Stomach smooth muscle (tissue), 2 donors: Measurements from ENCODE around the gene DYNLRB1.
"Not testable (repeated sequence)": the region's sequence is repeated elsewhere in the genome, so short reads cannot be mapped to it uniquely, and the experiment has no call there.

ENCODE experiments used
- H3K27ac ChIP-seq: one replicate; pipeline ENCODE4 v1.7.0; 2013; ENCODE audit warnings: mild to moderate bottlenecking, low read length, inconsistent platforms
- H3K27me3 ChIP-seq, 2 donors: one replicate each; pipeline ENCODE4 v1.7.0; 2013; ENCODE audit warnings: low read length in 2 of 2; ENCODE audit not compliant: insufficient read depth in 2 of 2, control insufficient read depth in 1 of 2
- H3K36me3 ChIP-seq, 2 donors: one replicate each; pipeline ENCODE4 v1.7.0; 2013; ENCODE audit warnings: low read length in 2 of 2; ENCODE audit not compliant: control insufficient read depth in 2 of 2, insufficient read depth in 2 of 2
- H3K4me1 ChIP-seq: one replicate; pipeline ENCODE4 v1.7.0; 2013; ENCODE audit warnings: low read length; ENCODE audit not compliant: control insufficient read depth, insufficient read depth
- H3K4me3 ChIP-seq, 2 donors: one replicate each; pipeline ENCODE4 v1.7.0; 2013; ENCODE audit warnings: low read length in 2 of 2
- H3K9ac ChIP-seq, 2 donors: one replicate each; pipeline ENCODE4 v1.7.0; 2013; ENCODE audit warnings: low read length in 2 of 2, mild to moderate bottlenecking in 1 of 2
- H3K9me3 ChIP-seq, 2 donors: one replicate each; pipeline ENCODE4 v1.7.0; 2013; ENCODE audit warnings: low read length in 2 of 2; ENCODE audit not compliant: control insufficient read depth in 2 of 2
- donor health status: healthy.
- donor health status: Pancreatic carcinoma.

Gene DYNLRB1

GRCh38 chr20:34516247-34517113 is at the start of gene DYNLRB1:
Gene DYNLRB1 (plus strand): TSS chr20:34516422. CDS start chr20:34516459, 37 bp downstream.
- peak within 1 kb of the TSS; percentile 90 for H3K27ac ChIP-seq
- peak within 1 kb of the TSS; percentile 91 to 95 for H3K4me3 ChIP-seq
- H3K4me1 ChIP-seq, result peaks cover 5% of the 10 kb centered on the region
- H3K36me3 ChIP-seq, result peaks cover 0 to 2% of the 10 kb centered on the region in 2 donors
- H3K9me3 ChIP-seq, result no peaks in the 10 kb centered on the region
- peak within 1 kb of the TSS; percentile 88 to 89 for H3K9ac ChIP-seq
- no peaks in the 10 kb centered on the region for H3K27me3 ChIP-seq

DNA sequence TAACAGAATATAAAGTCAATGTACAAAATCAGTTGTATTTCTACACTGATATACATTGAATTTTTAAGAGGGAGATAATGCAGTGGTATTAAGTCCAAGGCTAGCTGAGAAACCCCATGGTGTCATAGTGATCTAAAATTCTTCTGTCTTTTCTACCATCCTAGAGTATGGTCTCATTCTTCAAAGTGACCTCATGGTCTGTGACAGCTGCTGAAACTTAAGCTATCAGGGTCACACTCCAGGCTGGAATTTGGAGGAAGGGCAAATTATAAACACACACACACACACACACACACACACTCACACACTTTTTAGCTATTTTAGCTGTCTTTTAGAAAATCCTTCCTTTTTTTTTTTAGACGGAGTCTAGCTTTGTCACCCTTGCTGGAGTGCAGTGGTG is 47.3 kb upstream of the DYNLRB1 start:
- Histone ChIP-seq H3K9me3 (no peaks in the 10 kb centered on the region), H3K27me3 (no peaks in the 10 kb centered on the region), H3K36me3 (peaks cover 9 to 10% of the 10 kb centered on the region in 2 donors), H3K4me1 (no peaks in the 10 kb centered on the region), H3K27ac (no peak overlapping the region), H3K4me3 (no peak overlapping the region), H3K9ac (no peak overlapping the region)

GRCh38 chr20:34472246-34472925 is 43.8 kb upstream of the DYNLRB1 start:
- Histone ChIP-seq H3K27ac (no peak overlapping the region), H3K4me1 (no peaks in the 10 kb centered on the region), H3K36me3 (peaks cover 5 to 9% of the 10 kb centered on the region in 2 donors)

GRCh38 chr20:34473262-34473883 is 42.8 kb upstream of the DYNLRB1 start:
- peaks cover 5 to 14% of the 10 kb centered on the region in 2 donors for H3K36me3 ChIP-seq
- no peaks in the 10 kb centered on the region for H3K27me3 ChIP-seq
- H3K9me3 ChIP-seq, result no peaks in the 10 kb centered on the region
- H3K27ac ChIP-seq, result no peak overlapping the region
- no peak overlapping the region for H3K9ac ChIP-seq
- H3K4me1 ChIP-seq, result no peaks in the 10 kb centered on the region
- no peak overlapping the region for H3K4me3 ChIP-seq

More at GRCh38 chr20:34472246-34472925, 43.8 kb upstream of the DYNLRB1 start:
- Histone ChIP-seq H3K27me3 (no peaks in the 10 kb centered on the region), H3K9me3 (no peaks in the 10 kb centered on the region), H3K4me3 (no peak overlapping the region), H3K9ac (no peak overlapping the region)

DNA sequence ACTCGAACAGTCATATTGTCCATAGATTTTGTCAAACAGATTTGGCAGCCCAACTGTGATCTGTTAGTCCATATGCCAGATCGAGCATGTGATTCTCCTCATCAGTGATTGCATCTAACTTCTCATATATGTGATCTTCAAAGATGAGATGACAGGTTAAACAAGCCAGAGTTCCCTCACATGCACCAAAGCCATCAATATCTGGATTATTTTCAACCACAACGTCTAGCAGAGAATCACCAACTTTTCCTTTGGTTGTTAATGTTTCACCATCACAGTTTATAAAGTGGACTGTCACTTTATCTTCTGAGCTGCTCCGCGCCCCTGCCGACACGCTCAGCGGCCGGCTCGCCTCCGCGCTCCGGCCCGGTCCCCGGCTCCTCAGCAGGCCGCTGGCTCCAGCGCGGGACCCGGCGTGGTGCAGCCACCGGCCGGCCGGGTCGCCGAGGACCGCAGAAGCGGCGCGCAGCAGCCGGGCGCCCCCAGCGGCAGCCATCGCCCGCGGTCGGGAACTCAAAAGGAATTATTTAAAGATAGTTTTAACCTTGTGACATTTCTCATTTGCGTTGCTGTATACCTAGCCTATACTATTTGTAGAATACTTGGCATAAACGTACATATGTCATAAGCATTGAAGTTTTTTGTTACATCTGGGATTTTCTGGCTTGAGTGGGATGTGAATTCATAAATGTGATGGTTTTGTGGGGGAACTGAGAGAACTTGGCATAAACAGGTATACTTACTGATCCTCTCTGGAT is 40.1 kb upstream of the DYNLRB1 start:
- peak overlapping the region; percentile 54 to 60 for H3K9ac ChIP-seq
- H3K27ac ChIP-seq, result no peak overlapping the region
- no peak overlapping the region for H3K4me3 ChIP-seq
- H3K4me1 ChIP-seq, result no peaks in the 10 kb centered on the region
- no peaks in the 10 kb centered on the region for H3K9me3 ChIP-seq
- peaks cover 2 to 13% of the 10 kb centered on the region in 2 donors for H3K36me3 ChIP-seq
- H3K27me3 ChIP-seq, result no peaks in the 10 kb centered on the region

- Histone ChIP-seq H3K27ac (no peak overlapping the region), H3K36me3 (peaks cover 14 to 28% of the 10 kb centered on the region in 2 donors), H3K9ac (no peak overlapping the region), H3K27me3 (no peaks in the 10 kb centered on the region), H3K9me3 (no peaks in the 10 kb centered on the region), H3K4me3 (no peak overlapping the region), H3K4me1 (no peaks in the 10 kb centered on the region)
These were observed 36.6 kb upstream of the DYNLRB1 start for GRCh38 chr20:34479627-34480026.

DNA sequence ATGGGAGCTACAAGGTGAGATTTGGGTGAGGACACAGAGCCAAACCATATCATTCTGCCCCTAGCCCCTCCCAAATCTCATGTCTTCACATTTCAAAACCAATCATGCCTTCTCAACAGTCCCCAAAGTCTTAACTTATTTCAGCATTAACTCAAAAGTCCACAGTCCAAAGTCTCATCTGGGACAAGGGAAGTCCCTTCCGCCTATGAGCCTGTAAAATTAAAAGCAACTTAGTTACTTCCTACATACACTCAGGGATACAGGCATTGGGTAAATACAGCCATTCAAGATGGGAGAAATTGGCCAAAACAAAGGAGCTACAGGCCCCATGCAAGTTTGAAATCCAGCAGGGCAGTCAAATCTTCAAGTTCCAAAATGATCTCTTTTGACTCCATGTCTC is 34.1 kb upstream of the DYNLRB1 start:
- H3K27ac ChIP-seq, result not testable (repeated sequence)

DNA sequence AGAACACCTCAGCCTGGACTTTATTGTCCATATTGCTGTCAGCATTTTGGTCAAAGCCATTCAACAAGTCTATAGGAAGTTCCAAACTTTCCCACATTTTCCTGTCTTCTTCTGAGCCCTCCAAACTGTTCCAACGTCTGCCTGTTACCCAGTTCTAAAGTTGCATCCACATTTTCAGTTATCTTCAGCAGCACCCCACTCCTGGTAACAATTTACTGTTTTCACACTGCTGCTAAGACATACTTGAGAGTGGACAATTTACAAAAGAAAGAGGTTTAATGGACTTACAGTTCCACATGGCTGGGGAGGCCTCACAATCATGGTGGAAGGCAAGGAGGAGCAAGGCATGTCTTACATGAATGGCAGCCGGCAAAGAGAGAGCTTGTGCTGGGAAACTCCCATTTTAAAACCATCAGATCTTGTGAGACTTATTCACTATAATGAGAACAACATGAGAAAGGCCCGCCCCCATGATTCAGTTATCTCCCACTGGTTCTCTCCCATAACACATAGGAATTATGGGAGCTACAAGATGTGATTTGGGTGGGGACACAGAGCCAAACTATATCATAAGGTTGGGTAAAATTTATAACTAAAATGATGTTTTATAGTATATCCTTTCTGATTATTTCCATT is 32.5 kb upstream of the DYNLRB1 start:
- not testable (repeated sequence) for H3K27me3 ChIP-seq, H3K4me3 ChIP-seq, H3K9ac ChIP-seq, H3K9me3 ChIP-seq, H3K4me1 ChIP-seq, H3K27ac ChIP-seq
- peaks cover 16 to 26% of the 10 kb centered on the region in 2 donors for H3K36me3 ChIP-seq

More for the DNA sequence above, 34.1 kb upstream of the DYNLRB1 start:
- not testable (repeated sequence) for H3K4me1 ChIP-seq, H3K27me3 ChIP-seq, H3K9ac ChIP-seq, H3K4me3 ChIP-seq, H3K9me3 ChIP-seq
- peaks cover 16 to 28% of the 10 kb centered on the region in 2 donors for H3K36me3 ChIP-seq

GRCh38 chr20:34485068-34485634 is 31.1 kb upstream of the DYNLRB1 start:
- H3K27ac ChIP-seq, result no peak overlapping the region
- peaks cover 22 to 26% of the 10 kb centered on the region in 2 donors for H3K36me3 ChIP-seq
- H3K9me3 ChIP-seq, result no peaks in the 10 kb centered on the region
- H3K9ac ChIP-seq, result no peak overlapping the region
- H3K27me3 ChIP-seq, result no peaks in the 10 kb centered on the region
- H3K4me3 ChIP-seq, result no peak overlapping the region
- H3K4me1 ChIP-seq, result no peaks in the 10 kb centered on the region
